COLO829 (cell line): ENCODE results near the gene ADM2.
"Not testable (repeated sequence)": the region's sequence is repeated elsewhere in the genome, so short reads cannot be mapped to it uniquely, and the experiment has no call there.

Experiments used
- DNase-seq: peaks from one replicate; pipeline ENCODE4 v3.0.0; 2012; ENCODE audit warnings: low spot score

Gene ADM2, protein sequence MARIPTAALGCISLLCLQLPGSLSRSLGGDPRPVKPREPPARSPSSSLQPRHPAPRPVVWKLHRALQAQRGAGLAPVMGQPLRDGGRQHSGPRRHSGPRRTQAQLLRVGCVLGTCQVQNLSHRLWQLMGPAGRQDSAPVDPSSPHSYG

DNA sequence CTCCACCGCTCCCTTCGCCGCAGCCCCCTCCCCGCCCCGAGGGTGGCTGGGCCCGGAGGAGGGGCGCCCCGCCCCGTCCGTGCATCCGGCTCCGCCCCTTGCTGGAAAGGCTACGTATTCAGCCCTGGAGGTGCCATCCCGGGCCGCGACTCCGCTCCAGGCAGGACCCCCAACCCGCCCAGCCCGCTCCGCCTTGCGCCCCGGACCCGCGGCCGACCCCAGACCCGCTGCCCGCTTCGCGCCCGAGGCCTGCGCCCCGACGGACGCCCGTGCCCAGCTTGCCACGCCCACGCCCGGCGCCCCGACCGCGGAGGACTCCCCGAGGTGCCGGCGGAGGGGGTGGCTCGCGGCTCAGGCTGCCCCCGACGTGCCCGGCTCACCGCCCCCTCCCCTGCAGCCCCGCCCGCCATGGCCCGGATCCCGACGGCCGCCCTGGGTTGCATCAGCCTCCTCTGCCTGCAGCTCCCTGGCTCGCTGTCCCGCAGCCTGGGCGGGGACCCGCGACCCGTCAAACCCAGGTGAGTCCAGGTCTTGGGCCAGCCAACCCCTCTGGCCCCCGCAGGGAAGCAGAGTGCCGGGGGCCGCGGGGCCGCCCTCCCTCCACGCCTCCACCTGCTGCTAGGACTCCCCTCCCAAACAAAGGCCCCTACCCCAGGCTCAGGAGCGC, at the start of gene ADM2:
Gene ADM2 (plus strand): TSS at position 104 of the 667 bp plus-strand sequence. CDS start 305 bp downstream, at position 409.
- no peak for DNase-seq

GRCh38 chr22:50432131-50432876, 49.0 kb upstream of the ADM2 start:
- DNase-seq = no peak

DNA sequence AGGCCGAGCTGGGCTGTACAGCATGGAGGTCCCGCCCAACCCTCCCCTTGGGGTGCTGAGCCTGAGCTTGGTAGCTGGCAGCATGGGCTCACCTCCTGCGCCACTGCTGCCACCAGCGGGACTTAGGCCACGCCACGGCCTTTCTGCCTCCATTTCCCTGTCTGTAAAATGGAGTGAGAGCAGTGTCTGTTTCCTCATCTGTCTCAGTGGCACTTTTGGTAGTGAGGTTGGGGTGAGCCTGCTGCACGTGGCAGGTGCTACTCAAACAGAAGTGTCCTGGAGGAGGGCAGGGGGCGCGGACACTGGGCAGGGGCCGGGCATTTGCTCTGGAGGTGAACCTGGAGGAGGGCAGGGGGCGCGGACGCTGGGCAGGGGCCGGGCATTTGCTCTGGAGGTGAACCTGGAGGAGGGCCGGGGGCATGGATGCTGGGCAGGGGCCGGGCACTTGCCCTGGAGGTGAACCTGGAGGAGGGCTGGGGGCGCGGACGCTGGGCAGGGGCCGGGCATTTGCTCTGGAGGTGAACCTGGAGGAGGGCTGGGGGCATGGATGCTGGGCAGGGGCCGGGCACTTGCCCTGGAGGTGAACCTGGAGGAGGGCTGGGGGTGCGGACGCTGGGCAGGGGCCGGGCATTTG, 48.3 kb upstream of the ADM2 start:
- DNase-seq = not testable (repeated sequence)

GRCh38 chr22:50434849-50435248, 46.5 kb upstream of the ADM2 start:
- no peak for DNase-seq

- no peak for DNase-seq
Measured at GRCh38 chr22:50435291-50436014, 45.9 kb upstream of the ADM2 start.

DNA sequence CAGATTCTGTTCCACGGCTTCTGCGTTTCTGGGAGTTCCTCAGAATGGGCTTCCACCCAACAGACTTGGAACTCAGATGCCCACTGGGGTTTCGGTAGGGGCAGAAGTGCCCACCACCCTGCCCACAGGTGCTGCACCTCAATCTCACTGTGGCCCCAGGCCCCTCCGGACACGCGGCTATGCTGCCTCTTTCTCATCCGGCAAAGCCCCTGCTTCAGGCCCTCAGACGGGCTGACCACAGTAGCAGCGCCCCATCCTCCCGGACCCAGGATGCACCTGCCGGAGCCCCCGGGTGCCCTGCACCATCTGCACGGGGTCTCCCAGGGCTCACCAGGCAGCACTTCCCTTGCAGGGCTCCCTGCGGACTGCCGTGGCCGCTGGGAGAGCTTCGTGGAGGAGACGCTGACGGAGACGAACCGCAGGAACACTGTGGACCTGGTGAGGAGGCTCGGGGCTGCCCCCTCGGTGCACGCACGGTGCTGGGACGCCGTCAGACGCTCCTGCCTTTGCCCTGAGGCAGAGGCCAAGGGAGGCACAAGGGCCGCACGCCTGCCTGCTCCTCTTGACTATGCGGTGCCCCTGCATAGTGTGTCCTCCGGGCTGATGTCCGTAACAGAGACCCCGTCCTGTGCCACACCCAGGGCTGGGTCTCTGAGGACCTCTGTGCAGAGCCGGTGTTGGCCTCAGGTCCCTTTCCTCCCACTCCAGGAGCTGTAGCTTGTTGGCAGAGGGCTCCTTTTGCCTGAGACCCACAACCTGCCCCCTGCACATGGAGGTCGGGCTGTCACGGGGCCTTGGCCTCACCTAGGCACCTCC, 45.1 kb upstream of the ADM2 start:
- no peak for DNase-seq

DNA sequence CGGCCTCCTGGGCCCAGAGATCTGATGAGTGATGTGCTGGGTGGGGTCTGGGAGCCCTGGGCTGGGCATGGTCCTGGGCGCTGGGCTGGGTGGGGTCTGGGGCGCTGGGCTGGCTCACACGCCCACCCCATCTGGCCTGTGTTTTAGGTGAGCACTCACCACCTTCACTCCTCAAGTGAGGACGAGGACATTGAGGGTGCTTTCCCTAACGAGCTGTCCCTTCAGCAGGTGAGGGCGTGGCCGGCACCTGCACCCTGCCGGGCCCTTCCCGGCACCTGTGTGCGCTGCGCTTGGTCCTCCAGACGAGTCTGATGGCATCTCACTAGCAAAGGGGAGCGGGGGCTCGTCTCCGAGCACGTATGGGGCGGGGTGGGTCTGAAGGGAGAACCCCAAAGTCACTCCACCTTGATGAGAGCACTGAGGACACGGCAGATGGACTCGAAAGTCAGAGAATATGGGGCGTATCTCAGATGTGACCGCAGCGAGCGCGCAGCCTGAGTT, 44.5 kb upstream of the ADM2 start:
- DNase-seq = no peak

DNA sequence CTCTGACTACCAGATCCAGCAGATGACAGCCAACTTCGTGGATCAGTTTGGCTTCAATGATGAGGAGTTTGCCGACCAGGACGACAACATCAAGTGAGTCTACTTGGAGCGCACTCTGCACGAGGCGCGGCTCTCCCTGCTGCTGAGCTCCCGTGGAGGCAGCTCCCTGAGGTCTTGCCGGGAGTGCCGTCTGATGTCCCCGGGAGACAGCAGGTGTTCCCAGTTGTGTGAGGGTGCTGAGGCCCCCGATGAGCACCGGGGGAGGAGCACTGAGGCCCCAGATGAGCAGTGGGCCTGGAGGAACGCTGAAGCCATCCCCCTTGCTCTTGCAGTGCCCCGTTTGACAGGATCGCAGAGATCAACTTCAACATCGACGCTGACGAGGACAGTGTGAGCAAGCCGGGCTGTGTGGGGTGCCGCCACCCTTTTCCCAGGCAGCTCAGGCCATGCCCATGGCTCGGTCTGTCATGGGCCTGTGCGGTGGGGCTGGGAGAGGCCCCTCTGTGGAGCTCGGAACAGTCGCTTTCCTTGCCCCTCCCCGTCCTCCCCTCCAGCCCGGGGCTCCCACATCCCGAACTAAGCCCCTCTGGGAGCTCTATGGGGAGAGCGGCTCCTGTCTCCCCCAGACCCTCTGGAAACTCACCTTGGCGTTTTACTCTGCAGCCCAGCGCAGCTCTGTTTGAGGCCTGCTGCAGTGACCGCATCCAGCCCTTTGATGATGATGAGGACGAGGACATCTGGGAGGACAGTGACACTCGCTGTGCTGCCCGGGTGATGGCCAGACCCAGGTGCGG, 43.6 kb upstream of the ADM2 start:
- no peak for DNase-seq

DNA sequence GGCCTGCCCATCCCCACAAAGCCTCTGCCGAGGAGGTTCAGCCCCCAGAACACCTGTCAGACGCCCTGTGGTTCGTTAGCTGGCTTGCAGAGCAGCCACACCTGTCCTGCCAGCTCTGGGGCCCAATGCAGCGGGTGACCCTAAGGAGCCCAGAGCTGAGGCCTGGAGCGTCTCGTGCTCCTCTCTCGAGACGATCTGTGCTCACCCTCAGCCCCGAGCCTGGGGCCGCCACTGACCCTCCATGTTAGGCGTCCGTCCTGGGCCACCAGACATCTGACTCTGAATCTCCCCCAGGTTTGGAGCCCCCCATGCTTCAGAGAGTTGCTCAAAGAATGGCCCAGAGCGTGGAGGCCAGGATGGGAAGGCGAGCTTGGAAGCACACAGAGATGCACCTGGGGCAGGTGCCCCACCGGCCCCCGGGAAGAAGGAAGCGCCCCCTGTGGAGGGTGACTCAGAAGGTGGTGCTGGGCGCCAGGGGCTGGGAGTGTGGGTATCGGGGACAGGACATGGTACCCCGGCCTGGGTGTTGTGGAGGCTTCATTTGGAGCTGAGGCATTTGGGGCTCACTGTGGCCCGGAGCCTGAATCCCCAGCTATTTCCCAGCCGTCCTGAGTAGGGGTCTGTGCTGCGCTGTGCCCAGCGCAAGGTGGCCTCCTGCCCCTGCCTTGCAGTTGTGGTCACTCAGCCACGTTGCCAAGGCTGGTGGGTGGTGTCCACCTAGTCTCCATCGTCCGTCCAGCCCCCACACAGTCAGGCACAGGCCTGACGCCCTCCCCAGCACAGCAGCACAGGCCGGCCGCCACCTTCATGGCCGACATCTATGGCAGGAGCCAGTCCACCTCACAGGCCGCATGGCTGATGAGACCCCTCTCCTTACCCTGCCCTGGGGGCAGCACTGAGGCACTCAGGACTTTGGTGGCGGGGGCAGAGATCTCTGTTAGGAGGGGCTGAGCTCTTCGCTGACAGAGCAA, 42.8 kb upstream of the ADM2 start:
- no peak for DNase-seq

DNA sequence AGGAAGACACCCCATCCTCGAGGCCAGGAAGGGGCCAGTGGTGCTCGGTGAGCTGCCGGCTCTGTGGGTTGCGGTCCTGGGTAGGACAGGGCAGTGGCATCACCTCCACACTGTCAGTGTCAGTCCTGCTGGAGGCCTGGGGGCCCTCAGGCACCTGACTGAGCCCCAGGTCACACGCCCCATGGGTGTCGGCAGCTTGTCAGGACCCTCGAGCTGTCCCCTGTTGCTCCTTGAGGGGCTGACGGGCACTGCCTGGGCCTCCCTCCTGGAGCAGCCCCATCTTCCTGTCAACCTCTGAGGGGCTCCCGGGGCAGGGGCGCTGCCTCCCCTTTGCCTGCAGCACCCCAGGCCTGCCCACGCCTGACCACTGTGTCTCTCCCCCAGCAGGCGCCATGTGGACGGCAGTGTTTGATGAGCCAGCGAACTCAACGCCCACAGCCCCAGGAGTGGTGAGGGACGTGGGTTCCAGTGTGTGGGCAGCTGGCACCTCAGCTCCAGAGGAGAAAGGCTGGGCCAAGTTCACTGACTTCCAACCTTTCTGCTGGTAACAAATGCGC, 42.0 kb upstream of the ADM2 start:
- no peak for DNase-seq

DNA sequence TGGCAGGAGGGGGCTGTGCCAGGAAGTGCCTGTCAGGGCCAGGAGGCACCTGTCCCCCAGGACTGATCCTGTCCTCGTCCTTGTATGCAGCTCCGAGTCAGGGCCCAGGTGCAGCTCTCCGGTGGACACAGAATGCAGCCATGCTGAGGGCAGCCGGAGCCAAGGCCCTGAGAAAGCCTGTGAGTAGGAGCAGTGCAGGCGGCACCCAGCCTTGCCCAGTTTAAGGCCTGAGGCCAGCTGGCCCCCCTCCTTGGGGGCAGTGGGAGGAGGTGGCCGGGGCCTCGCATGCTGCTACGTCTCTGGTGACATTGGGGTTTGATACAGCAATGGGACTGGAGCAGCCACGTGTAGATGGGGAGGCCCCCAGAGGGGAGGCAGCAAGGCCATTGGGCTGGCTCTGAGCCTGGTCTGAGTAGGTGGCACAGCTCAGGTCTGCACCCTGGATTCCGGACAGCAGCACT, 41.4 kb upstream of the ADM2 start:
- DNase-seq = no peak

DNA sequence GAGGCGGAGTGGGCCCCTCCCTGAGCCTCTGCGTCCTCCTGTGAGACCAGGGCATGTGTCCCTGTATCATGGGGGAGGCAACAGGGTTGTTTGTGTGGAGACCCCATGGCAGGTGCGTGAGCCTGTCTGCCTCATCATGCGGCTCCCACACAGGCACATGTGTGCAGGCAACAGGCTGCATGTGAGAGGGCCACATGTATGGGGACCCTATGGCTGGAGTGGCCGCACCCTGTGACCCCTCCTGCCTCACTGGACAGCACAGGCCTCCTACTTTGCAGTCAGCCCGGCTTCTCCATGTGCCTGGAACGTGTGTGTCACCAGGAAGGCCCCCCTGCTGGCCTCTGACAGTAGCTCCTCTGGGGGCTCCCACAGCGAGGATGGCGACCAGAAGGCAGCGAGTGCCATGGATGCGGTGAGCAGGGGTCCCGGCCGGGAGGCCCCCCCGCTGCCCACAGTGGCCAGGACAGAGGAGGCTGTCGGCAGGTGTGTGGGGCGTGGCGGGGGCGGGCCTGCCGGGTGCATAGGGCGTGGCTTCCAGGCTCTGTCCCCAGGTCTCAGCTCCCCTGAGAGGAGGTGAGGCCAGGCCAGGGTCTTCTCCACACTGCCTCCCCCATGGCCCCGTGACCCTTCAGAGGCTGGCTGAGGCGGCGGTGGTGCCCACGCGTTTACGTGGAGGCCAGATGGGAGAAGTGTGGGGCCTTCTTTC, 40.6 kb upstream of the ADM2 start:
- no peak for DNase-seq

- DNase-seq = no peak
Measured at GRCh38 chr22:50441428-50441993, 39.8 kb upstream of the ADM2 start.

- DNase-seq = no peak
Measured at GRCh38 chr22:50443197-50443596, 38.1 kb upstream of the ADM2 start.

DNA sequence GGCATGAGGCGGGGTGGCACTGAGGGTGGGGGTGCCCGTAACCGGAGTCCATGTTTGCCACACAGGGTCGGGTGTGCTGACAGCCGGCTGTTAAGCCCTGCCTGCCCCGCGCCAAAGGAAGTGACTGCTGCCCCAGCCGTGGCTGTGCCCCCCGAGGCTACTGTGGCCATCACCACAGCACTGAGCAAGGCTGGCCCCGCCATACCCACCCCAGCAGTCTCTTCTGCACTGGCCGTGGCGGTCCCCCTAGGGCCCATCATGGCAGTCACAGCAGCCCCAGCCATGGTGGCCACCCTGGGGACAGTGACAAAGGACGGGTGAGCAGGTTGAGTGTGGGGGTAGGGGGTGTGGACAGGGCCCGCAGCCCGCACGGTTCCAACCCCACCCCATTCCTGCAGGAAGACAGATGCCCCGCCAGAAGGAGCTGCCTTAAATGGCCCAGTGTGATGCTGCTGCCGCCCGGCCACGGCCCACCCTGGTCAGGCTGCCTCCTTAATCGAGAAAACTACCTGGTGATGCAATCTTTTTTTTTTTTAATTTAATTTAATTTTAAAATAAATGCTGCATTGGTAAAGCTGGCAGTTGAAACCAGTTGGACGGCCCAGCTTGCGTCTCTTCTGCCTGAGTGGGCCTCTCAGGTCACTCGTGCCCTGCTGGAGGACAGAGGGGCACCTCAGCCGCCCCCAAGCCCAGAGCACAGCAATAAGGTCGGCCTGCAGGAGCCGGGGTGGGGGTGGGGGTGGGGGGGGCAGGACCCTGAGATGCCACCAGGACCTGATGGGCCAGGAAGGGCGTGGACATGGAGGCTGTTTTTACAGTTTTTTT, 37.3 kb upstream of the ADM2 start:
- no peak for DNase-seq

DNA sequence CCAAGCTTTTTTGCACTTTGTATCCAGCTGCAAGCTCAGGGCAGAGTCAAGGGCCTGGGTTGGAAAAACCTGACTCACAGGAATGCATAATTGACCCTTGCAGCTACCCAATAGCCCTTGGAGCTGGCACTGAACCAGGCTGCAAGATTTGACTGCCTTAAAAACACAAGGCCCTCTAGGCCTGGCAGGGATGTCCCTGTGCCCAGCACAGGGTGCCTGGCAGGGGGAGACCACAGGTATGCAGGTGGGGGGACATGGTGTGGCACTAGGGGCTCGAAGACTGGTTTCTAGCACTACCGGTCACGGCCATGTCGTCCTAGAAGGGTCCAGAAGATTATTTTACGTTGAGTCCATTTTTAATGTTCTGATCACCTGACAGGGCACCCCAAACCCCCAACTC, 36.7 kb upstream of the ADM2 start:
- no peak for DNase-seq
